ENCODE data around the gene DAPK1.

DAPK1 gene

DNA sequence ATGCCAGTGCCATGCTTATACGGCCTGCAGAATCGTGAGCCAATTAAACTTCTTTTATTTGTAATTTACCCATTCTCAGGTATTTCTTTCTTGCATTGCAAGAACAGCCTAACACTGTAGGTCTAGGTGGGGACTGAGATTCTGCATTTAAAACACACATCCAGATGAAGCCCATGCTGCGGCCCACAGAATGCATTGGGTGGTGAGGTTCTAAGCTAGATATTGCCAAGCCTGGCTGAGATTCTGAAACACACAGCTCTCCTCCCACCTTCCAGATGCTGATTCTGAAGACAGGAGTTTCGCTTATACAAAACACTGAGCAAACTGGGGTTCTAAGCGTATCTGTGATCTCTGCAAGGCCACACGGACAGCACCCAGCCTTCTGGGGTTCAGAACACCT is 75.1 kb downstream of the DAPK1 start:
- DNase-seq (ENCODE audit: low read depth in 2 of 2) = no peak
- TF ChIP-seq, protein P1, sequence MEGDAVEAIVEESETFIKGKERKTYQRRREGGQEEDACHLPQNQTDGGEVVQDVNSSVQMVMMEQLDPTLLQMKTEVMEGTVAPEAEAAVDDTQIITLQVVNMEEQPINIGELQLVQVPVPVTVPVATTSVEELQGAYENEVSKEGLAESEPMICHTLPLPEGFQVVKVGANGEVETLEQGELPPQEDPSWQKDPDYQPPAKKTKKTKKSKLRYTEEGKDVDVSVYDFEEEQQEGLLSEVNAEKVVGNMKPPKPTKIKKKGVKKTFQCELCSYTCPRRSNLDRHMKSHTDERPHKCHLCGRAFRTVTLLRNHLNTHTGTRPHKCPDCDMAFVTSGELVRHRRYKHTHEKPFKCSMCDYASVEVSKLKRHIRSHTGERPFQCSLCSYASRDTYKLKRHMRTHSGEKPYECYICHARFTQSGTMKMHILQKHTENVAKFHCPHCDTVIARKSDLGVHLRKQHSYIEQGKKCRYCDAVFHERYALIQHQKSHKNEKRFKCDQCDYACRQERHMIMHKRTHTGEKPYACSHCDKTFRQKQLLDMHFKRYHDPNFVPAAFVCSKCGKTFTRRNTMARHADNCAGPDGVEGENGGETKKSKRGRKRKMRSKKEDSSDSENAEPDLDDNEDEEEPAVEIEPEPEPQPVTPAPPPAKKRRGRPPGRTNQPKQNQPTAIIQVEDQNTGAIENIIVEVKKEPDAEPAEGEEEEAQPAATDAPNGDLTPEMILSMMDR (IDR thresholded peaks at IDR 0.05; ENCODE audit: low read depth, low read length) = no peak
- no peak overlapping the region for H3K4me3 ChIP-seq (replicated peaks in 1 of 2; ENCODE audit: low read depth in 2 of 2, low read length in 2 of 2)

DNA sequence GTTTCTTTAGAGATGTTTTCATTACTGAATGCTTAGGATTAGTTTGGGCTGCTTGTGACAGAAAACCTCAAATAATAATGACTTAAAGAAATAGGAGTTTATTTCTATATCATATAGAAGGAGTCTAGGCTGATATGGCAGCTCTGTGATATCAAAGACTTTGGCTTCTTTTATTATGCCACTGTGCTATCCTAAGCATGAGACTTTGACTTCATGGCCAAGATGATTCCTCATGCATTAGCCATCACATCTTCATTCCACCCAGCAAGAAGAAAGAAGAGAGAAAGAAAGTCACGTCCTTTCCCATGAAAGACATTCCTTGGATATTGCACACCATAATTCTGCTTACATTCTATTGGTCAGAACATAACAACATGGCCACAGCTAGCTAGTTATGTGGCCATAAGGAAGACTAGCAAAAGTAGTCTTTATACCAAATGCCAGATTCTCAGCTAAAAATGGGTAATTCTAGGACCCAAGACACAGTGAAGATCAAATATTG is 76.2 kb downstream of the DAPK1 start:
- peak in 1 of 2 donors; percentile 13 for DNase-seq (ENCODE audit: low read depth in 2 of 2)
- TF ChIP-seq, protein P1 (IDR thresholded peaks at IDR 0.05; ENCODE audit: low read depth, low read length) = no peak
- H3K4me3 ChIP-seq (replicated peaks in 1 of 2; ENCODE audit: low read depth in 2 of 2, low read length in 2 of 2) = no peak overlapping the region

DNA sequence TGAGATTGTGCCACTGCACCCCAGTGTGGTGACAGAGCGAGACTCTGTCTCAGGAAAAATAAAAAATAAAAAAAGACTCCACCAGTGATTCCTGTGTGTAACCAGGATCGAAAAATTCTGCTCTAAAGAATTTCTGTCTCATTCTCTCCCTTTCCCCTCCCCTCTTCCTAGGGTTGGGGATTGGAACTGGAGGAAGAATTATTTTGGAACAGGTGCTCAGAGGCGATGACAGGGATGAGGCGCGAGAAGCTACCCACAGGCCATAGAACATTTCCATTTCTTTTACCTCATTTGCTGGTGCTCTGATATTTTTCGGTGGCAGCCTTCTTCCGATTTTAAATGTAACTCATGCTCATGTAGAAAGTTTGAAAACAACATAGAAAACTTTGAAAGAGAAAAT is 80.1 kb downstream of the DAPK1 start:
- TF ChIP-seq, protein P1 (IDR thresholded peaks at IDR 0.05; ENCODE audit: low read depth, low read length) = no peak
- no peak for DNase-seq (ENCODE audit: low read depth in 2 of 2)
- no peak overlapping the region for H3K4me3 ChIP-seq (replicated peaks in 1 of 2; ENCODE audit: low read depth in 2 of 2, low read length in 2 of 2)

DNA sequence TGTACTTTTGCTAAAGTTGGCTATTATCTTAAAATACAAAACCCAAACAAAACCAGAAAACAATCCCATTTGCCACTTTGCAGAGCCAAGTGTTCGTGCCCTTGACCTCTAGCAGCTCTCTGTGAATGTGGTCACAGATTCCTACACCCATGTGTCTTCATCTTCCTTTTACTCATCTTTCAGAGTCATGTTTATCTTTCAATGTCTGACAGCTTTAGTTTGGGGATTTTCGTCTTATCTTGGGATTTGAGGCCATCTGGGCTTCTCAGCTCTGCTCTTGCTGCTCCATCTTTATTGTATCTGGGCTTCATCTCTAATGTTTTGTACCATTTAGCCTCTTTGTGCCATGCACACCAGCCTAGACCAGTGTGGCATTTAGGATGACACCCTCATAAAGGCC is 81.0 kb downstream of the DAPK1 start:
- H3K4me3 ChIP-seq (replicated peaks in 1 of 2; ENCODE audit: low read depth in 2 of 2, low read length in 2 of 2) = no peak overlapping the region
- TF ChIP-seq, protein P1 (IDR thresholded peaks at IDR 0.05; ENCODE audit: low read depth, low read length) = no peak
- peak in 1 of 2 donors; percentile 36 for DNase-seq (ENCODE audit: low read depth in 2 of 2)

DNA sequence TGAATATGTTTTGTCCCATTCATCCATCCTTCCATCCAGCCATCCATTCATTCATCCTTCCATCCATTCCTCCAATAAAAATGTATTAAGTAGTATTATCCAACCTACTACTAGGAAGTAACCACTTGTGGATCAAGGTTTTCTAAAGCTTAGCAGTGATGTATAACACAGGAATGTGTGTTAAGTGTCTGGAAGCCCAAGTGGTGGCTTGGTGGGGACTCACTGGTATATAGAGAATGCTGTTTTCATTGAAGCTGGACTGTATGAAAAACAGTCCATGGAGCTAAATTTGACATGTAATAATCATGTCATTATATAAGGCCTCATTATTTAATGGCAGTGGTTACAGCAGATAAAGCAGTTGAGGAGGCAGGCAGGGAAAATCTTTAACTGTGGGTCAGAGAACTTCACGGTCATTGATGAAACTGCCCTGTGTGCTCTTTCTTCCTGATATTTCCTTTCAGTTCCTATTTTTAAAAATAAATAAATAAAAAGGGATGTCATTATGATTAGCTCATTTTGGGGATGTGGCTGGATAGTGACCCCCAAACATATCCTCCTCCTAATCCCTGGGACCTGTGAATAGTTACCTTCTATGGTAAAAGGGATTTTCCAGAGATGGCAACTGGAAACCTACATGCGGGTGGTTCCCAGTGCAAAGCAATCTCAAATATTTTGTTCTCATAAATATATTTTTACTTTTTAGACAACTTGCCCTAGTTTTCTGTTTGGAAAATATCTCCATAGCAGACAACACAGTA is 82.3 kb downstream of the DAPK1 start:
- DNase-seq (ENCODE audit: low read depth in 2 of 2) = peak in 1 of 2 donors; percentile 18
- H3K4me3 ChIP-seq (replicated peaks in 1 of 2; ENCODE audit: low read depth in 2 of 2, low read length in 2 of 2) = no peak overlapping the region
- TF ChIP-seq, protein P1 (IDR thresholded peaks at IDR 0.05; ENCODE audit: low read depth, low read length) = no peak

DNA sequence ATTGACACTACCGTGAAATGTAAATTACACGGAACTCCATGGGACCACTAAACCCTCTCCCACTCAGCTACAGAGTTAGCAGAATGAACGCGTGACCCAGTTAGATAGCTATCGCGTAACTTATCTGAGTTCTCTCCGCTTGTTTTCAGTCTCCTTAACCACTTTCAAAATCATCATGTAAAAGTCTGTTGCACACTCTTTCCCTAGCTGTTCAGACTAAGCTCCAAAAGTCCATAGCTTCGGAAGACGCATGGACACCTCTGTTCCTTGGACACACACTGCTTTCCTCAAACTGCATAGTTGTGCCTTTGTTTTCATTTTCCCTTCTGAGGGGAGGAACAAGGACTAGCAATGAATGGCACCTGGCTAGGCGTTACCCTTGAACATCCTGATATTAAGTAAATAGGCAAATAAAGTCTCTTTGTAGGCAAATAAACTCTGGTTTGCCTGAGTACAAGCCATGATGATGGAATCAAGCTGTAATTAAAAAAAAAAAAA is 83.3 kb downstream of the DAPK1 start:
- TF ChIP-seq, protein P1 (IDR thresholded peaks at IDR 0.05; ENCODE audit: low read depth, low read length) = no peak
- no peak for DNase-seq (ENCODE audit: low read depth in 2 of 2)
- H3K4me3 ChIP-seq (replicated peaks in 1 of 2; ENCODE audit: low read depth in 2 of 2, low read length in 2 of 2) = no peak overlapping the region
